ENCODE measurements around the gene MRPS2.
"Not testable (repeated sequence)": the region's sequence is repeated elsewhere in the genome, so short reads cannot be mapped to it uniquely, and the experiment has no call there.

GRCh38 chr9:135543262-135543894, 42.9 kb downstream of the MRPS2 start:
- not testable (repeated sequence) for TF ChIP-seq CTCF, POLR2A, POLR2AphosphoS5 (IDR thresholded peaks at IDR 0.05)

Measured in sigmoid colon (tissue), 4 donors.